ENCODE results near the gene ANXA10.
A peak's percentile ranks its signal among the peaks of the same experiment; 100 is the strongest.

ANXA10 gene

DNA sequence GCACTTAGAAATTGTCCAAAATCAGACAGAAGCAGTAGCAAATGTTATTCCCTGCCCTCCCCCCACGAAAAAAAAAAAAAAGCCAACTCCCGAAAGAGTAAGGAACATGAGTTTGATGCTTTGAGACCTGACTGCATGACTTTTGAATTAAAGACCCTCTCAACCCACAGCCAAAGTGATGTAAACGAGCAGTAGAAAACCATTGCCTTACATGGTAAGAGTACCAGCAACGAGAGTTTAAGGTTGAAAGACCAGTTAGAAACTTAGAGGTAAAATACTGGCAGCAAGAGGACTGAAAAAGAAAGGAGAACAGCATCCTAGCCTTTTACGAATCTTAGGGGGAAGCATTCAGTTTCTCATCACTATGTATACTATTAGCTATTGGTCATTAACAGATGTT is 10.0 kb upstream of the ANXA10 start:
- WGBS, result 36% methylated on average over 4 of the region's 5 CpGs

DNA sequence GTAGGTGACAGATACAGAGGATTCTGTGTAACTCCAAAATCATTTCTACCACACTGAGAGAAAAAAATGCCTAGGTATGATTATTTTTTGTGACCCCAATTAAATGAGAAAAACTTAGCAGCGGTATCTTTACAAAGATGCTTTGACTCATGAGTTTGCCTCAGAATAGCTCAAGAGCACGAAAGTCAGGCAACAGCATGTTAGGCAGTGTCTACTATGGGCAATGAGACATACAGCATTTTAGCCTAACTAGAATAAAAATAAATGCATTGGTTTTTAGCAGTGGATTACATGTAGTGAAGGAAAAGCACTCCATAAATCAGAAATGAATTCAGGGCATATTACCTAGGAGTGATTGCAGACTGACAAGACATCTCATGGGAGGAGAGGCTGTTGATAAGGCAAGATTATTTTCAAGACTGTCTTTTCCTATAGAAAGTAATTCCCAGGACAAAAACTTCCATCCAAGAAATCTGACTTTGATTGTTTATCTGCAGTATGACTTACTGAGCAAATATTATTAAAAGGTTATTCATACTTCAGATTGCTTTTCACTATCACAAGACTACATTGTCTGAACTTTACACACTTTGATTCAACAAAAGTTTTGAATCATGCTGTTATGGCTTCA is 3.6 kb downstream of the ANXA10 start:
- Histone ChIP-seq H2BK15ac (ENCODE audit: low read depth, poor library complexity, severe bottlenecking) (no peak overlapping the region), H2BK12ac (ENCODE audit: low read length in 2 of 2) (no peak overlapping the region), H3K4me1 (ENCODE audit: control insufficient read depth, insufficient read depth, low read depth, low read length) (no peaks in the 10 kb centered on the region), H4K8ac (ENCODE audit: low read length) (no peak overlapping the region), H2BK5ac (ENCODE audit: low read depth, low read length, poor library complexity, severe bottlenecking) (no peak overlapping the region), H3K18ac (ENCODE audit: low read depth in 1 of 2, low read length in 2 of 2) (no peak overlapping the region), H3K4ac (ENCODE audit: low read depth in 1 of 2, low read length in 2 of 2) (no peak overlapping the region), H3K23ac (ENCODE audit: low read length in 2 of 2) (no peak overlapping the region), H3K27me3 (ENCODE audit: control insufficient read depth in 1 of 2, insufficient read depth in 1 of 2, low read length in 2 of 2) (no peaks in the 10 kb centered on the region), H3K4me3 (ENCODE audit: insufficient read depth in 1 of 2, low read depth in 1 of 2, low read length in 2 of 2) (peak overlapping the region in 1 of 2 experiments; percentile 42), H3K9me3 (ENCODE audit: control insufficient read depth, low read length) (no peaks in the 10 kb centered on the region), H3K27ac (ENCODE audit: low read length, poor library complexity, severe bottlenecking) (no peak overlapping the region), H3K9ac (ENCODE audit: low read length) (peak overlapping the region; percentile 13), H3K14ac (ENCODE audit: low read length in 2 of 2) (no peak overlapping the region), H4K91ac (ENCODE audit: low read length) (no peak overlapping the region), H2AFZ (ENCODE audit: low read depth, low read length) (no peak overlapping the region), H3K79me1 (replicated peaks; ENCODE audit: low read length, poor library complexity, severe bottlenecking) (no peaks in the 10 kb centered on the region), H2AK5ac (ENCODE audit: low read length, severe bottlenecking) (no peak overlapping the region), H3K36me3 (ENCODE audit: control insufficient read depth in 1 of 2, insufficient read depth in 2 of 2, low read depth in 1 of 2, low read length in 2 of 2) (no peaks in the 10 kb centered on the region), H2BK120ac (ENCODE audit: low read depth, low read length) (no peak overlapping the region), H3K4me2 (ENCODE audit: low read length, poor library complexity, severe bottlenecking) (no peak overlapping the region)
- no peak for DNase-seq
- WGBS, result 80% methylated on average over 2 of the region's 2 CpGs

More for the DNA sequence above, 10.0 kb upstream of the ANXA10 start:
- H3K14ac ChIP-seq (ENCODE audit: low read length in 2 of 2), result no peak overlapping the region
- H2AK5ac ChIP-seq (ENCODE audit: low read length, severe bottlenecking), result no peak overlapping the region
- H3K9ac ChIP-seq (ENCODE audit: low read length), result no peak overlapping the region
- no peak overlapping the region for H3K4me2 ChIP-seq (ENCODE audit: low read length, poor library complexity, severe bottlenecking)
- no peak overlapping the region for H2BK5ac ChIP-seq (ENCODE audit: low read depth, low read length, poor library complexity, severe bottlenecking)
- H3K79me1 ChIP-seq (replicated peaks; ENCODE audit: low read length, poor library complexity, severe bottlenecking), result no peaks in the 10 kb centered on the region
- H3K27ac ChIP-seq (ENCODE audit: low read length, poor library complexity, severe bottlenecking), result no peak overlapping the region
- H2BK12ac ChIP-seq (ENCODE audit: low read length in 2 of 2), result no peak overlapping the region
- H3K27me3 ChIP-seq (ENCODE audit: control insufficient read depth in 1 of 2, insufficient read depth in 1 of 2, low read length in 2 of 2), result no peaks in the 10 kb centered on the region
- H3K4ac ChIP-seq (ENCODE audit: low read depth in 1 of 2, low read length in 2 of 2), result no peak overlapping the region
- no peak for DNase-seq
- H3K23ac ChIP-seq (ENCODE audit: low read length in 2 of 2), result no peak overlapping the region
- no peak overlapping the region for H3K18ac ChIP-seq (ENCODE audit: low read depth in 1 of 2, low read length in 2 of 2)
- H3K36me3 ChIP-seq (ENCODE audit: control insufficient read depth in 1 of 2, insufficient read depth in 2 of 2, low read depth in 1 of 2, low read length in 2 of 2), result no peaks in the 10 kb centered on the region
- no peak overlapping the region for H2AFZ ChIP-seq (ENCODE audit: low read depth, low read length)
- H4K91ac ChIP-seq (ENCODE audit: low read length), result no peak overlapping the region
- no peak overlapping the region for H2BK15ac ChIP-seq (ENCODE audit: low read depth, poor library complexity, severe bottlenecking)
- no peak overlapping the region for H4K8ac ChIP-seq (ENCODE audit: low read length)
- peaks cover 8% of the 10 kb centered on the region for H3K9me3 ChIP-seq (ENCODE audit: control insufficient read depth, low read length)
- H3K4me1 ChIP-seq (ENCODE audit: control insufficient read depth, insufficient read depth, low read depth, low read length), result no peaks in the 10 kb centered on the region
- H2BK120ac ChIP-seq (ENCODE audit: low read depth, low read length), result no peak overlapping the region
- H3K4me3 ChIP-seq (ENCODE audit: insufficient read depth in 1 of 2, low read depth in 1 of 2, low read length in 2 of 2), result no peak overlapping the region

DNA sequence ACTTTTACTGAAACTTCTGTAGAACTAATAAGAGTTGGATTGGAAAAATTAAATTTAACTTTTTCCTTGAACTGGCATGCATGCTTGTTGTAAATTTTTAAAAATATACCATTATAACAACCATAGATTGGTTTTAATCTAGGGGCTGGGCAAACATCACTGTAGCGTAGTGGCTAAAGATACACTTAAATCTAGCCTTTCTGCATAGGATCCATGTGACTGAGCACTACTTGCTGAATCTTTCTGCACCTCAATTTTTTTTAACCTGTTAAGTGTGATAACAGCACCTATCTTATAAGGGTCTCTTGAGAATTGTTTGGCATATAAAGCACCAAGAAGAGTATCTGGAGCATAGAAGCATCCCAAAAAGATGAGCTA is 4.1 kb downstream of the ANXA10 start:
- DNase-seq, result no peak
- WGBS, result 100% methylated on average over 1 of the region's 1 CpG

DNA sequence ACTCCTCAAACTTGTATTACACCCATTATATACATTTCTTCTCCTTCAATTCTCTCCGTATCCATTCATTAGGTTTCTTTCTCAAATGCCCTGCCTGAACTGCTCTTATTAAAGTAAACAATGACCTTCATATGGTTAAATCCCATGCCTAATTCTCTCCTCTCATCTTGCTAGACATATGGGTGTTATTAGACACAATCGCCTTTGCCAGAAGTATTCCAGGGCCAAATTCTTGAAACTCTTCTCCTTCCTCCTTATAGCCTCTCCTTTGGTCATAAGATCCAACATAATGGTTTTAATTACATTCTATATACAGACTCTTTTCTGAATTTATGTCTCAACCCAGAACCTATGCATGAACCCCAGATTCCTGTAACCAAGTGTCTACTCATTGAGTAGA is 4.8 kb downstream of the ANXA10 start:
- no peaks in the 10 kb centered on the region for H3K4me1 ChIP-seq (ENCODE audit: control insufficient read depth, insufficient read depth, low read depth, low read length)
- H3K4me2 ChIP-seq (ENCODE audit: low read length, poor library complexity, severe bottlenecking), result no peak overlapping the region
- peak overlapping the region in 1 of 2 experiments; percentile 7 for H3K4me3 ChIP-seq (ENCODE audit: insufficient read depth in 1 of 2, low read depth in 1 of 2, low read length in 2 of 2)
- H2AFZ ChIP-seq (ENCODE audit: low read depth, low read length), result no peak overlapping the region
- no peak overlapping the region for H4K8ac ChIP-seq (ENCODE audit: low read length)
- no peak overlapping the region for H3K27ac ChIP-seq (ENCODE audit: low read length, poor library complexity, severe bottlenecking)
- H3K9ac ChIP-seq (ENCODE audit: low read length), result peak overlapping the region; percentile 44
- no peak overlapping the region for H2AK5ac ChIP-seq (ENCODE audit: low read length, severe bottlenecking)
- H3K79me1 ChIP-seq (replicated peaks; ENCODE audit: low read length, poor library complexity, severe bottlenecking), result no peaks in the 10 kb centered on the region
- H2BK120ac ChIP-seq (ENCODE audit: low read depth, low read length), result no peak overlapping the region
- no peak overlapping the region for H3K14ac ChIP-seq (ENCODE audit: low read length in 2 of 2)
- no peaks in the 10 kb centered on the region for H3K9me3 ChIP-seq (ENCODE audit: control insufficient read depth, low read length)
- no peaks in the 10 kb centered on the region for H3K36me3 ChIP-seq (ENCODE audit: control insufficient read depth in 1 of 2, insufficient read depth in 2 of 2, low read depth in 1 of 2, low read length in 2 of 2)
- no peak overlapping the region for H2BK15ac ChIP-seq (ENCODE audit: low read depth, poor library complexity, severe bottlenecking)
- H3K27me3 ChIP-seq (ENCODE audit: control insufficient read depth in 1 of 2, insufficient read depth in 1 of 2, low read length in 2 of 2), result no peaks in the 10 kb centered on the region
- H3K23ac ChIP-seq (ENCODE audit: low read length in 2 of 2), result no peak overlapping the region
- WGBS, result 90% methylated on average over 2 of the region's 2 CpGs
- no peak overlapping the region for H2BK12ac ChIP-seq (ENCODE audit: low read length in 2 of 2)
- no peak overlapping the region for H3K4ac ChIP-seq (ENCODE audit: low read depth in 1 of 2, low read length in 2 of 2)
- H2BK5ac ChIP-seq (ENCODE audit: low read depth, low read length, poor library complexity, severe bottlenecking), result no peak overlapping the region
- H4K91ac ChIP-seq (ENCODE audit: low read length), result no peak overlapping the region
- no peak overlapping the region for H3K18ac ChIP-seq (ENCODE audit: low read depth in 1 of 2, low read length in 2 of 2)
- no peak for DNase-seq

More for the DNA sequence above, 4.1 kb downstream of the ANXA10 start:
- Histone ChIP-seq H4K91ac (ENCODE audit: low read length) (no peak overlapping the region), H3K79me1 (replicated peaks; ENCODE audit: low read length, poor library complexity, severe bottlenecking) (no peaks in the 10 kb centered on the region), H4K8ac (ENCODE audit: low read length) (no peak overlapping the region), H2BK12ac (ENCODE audit: low read length in 2 of 2) (no peak overlapping the region), H2BK120ac (ENCODE audit: low read depth, low read length) (no peak overlapping the region), H3K27ac (ENCODE audit: low read length, poor library complexity, severe bottlenecking) (no peak overlapping the region), H3K4ac (ENCODE audit: low read depth in 1 of 2, low read length in 2 of 2) (no peak overlapping the region), H3K27me3 (ENCODE audit: control insufficient read depth in 1 of 2, insufficient read depth in 1 of 2, low read length in 2 of 2) (no peaks in the 10 kb centered on the region), H2BK15ac (ENCODE audit: low read depth, poor library complexity, severe bottlenecking) (no peak overlapping the region), H3K9ac (ENCODE audit: low read length) (peak overlapping the region; percentile 13), H3K4me3 (ENCODE audit: insufficient read depth in 1 of 2, low read depth in 1 of 2, low read length in 2 of 2) (peak overlapping the region in 1 of 2 experiments; percentile 42), H3K18ac (ENCODE audit: low read depth in 1 of 2, low read length in 2 of 2) (no peak overlapping the region), H3K14ac (ENCODE audit: low read length in 2 of 2) (no peak overlapping the region), H3K9me3 (ENCODE audit: control insufficient read depth, low read length) (no peaks in the 10 kb centered on the region), H3K4me2 (ENCODE audit: low read length, poor library complexity, severe bottlenecking) (no peak overlapping the region), H3K36me3 (ENCODE audit: control insufficient read depth in 1 of 2, insufficient read depth in 2 of 2, low read depth in 1 of 2, low read length in 2 of 2) (no peaks in the 10 kb centered on the region), H2BK5ac (ENCODE audit: low read depth, low read length, poor library complexity, severe bottlenecking) (no peak overlapping the region), H3K4me1 (ENCODE audit: control insufficient read depth, insufficient read depth, low read depth, low read length) (no peaks in the 10 kb centered on the region), H3K23ac (ENCODE audit: low read length in 2 of 2) (no peak overlapping the region), H2AFZ (ENCODE audit: low read depth, low read length) (no peak overlapping the region), H2AK5ac (ENCODE audit: low read length, severe bottlenecking) (no peak overlapping the region)
